Neural cell (in vitro differentiated cells): ENCODE results near the gene ZNF358. TPM values are rescaled to one million over a fixed set of nuclear protein-coding genes. Genes with fewer than 3 reads are reported as not detected.

Source experiments
- H2AFZ ChIP-seq: fragments of 200-600, 300-800 bp; sonication (generic), shearing (Covaris generic); 2 replicates; pipeline ENCODE4 v1.6.0; 2014; ENCODE audit warnings: low read depth, mild to moderate bottlenecking, antibody characterized with exemption, low read length, moderate library complexity
- H3F3A ChIP-seq: fragments of 200-600 bp; shearing (Covaris generic); 2 replicates; pipeline ENCODE4 v1.6.1; 2016; ENCODE audit warnings: mild to moderate bottlenecking, moderate library complexity, mixed read lengths, antibody characterized with exemption, low read length; ENCODE audit not compliant: insufficient read depth, poor library complexity, severe bottlenecking
- H3K27ac ChIP-seq: fragments of 200-600, 300-800 bp; sonication (generic), shearing (Covaris generic); 2 replicates; pipeline ENCODE4 v1.5.1; 2014; ENCODE audit warnings: mild to moderate bottlenecking, low read length, moderate library complexity
- H3K27me3 ChIP-seq: fragments of 300-800, 200-600 bp; sonication (generic), shearing (Covaris generic); 2 replicates; pipeline ENCODE4 v1.6.0; 2014; ENCODE audit warnings: mild to moderate bottlenecking, low read depth, low read length, moderate library complexity; ENCODE audit not compliant: insufficient read depth
- H3K36me3 ChIP-seq: fragments of 300-800, 200-600 bp; sonication (generic), shearing (Covaris generic); 2 replicates; pipeline ENCODE4 v1.5.1; 2014; ENCODE audit warnings: mild to moderate bottlenecking, antibody characterized with exemption, low read length, moderate library complexity; ENCODE audit not compliant: insufficient read depth
- H3K4me2 ChIP-seq: fragments of 300-800, 200-600 bp; sonication (generic), shearing (Covaris generic); 2 replicates; pipeline ENCODE4 v1.6.0; 2014; ENCODE audit warnings: mild to moderate bottlenecking, low read length
- H3K4me3 ChIP-seq: fragments of 300-800, 200-600 bp; sonication (generic), shearing (Covaris generic); 2 replicates; pipeline ENCODE4 v1.5.1; 2014; ENCODE audit warnings: mild to moderate bottlenecking, low read length, moderate library complexity
- H3K79me2 ChIP-seq: fragments of 200-600 bp; shearing (Covaris generic); replicated peaks from 2 replicates; pipeline ENCODE4 v1.6.0; 2014; ENCODE audit warnings: mild to moderate bottlenecking, low read length, moderate library complexity; ENCODE audit not compliant: insufficient read depth
- H3K9ac ChIP-seq: fragments of 300-800, 200-600 bp; sonication (generic), shearing (Covaris generic); 2 replicates; pipeline ENCODE4 v1.6.1; 2016; ENCODE audit warnings: mild to moderate bottlenecking, low read length, mixed read lengths
- H3K9me2 ChIP-seq: fragments of 200-600 bp; shearing (Covaris generic); 2 replicates; pipeline ENCODE4 v1.6.1; 2016; ENCODE audit warnings: mild to moderate bottlenecking, low read length, mixed read lengths; ENCODE audit not compliant: insufficient read depth
- H3K9me3 ChIP-seq: fragments of 200-600, 300-800 bp; sonication (generic), shearing (Covaris generic); 2 replicates; pipeline ENCODE4 v1.6.1; 2016; ENCODE audit warnings: mild to moderate bottlenecking, mixed run types, low read length, moderate library complexity, mixed read lengths
- H4K20me1 ChIP-seq: fragments of 200-600 bp; shearing (Covaris generic); 2 replicates; pipeline ENCODE4 v1.6.1; 2016; ENCODE audit warnings: mild to moderate bottlenecking, mixed run types; ENCODE audit not compliant: insufficient read depth
- EP300 ChIP-seq: fragments of 450-650 bp; conservative IDR thresholded peaks from 2 replicates; pipeline ENCODE4 v1.6.1; 2014; ENCODE audit warnings: antibody characterized with exemption, mild to moderate bottlenecking, moderate library complexity; ENCODE audit not compliant: poor library complexity, severe bottlenecking
- EZH2 ChIP-seq: fragments of 200-600, 300-800 bp; shearing (Covaris generic), sonication (generic); IDR thresholded peaks from 2 replicates; pipeline ENCODE4 v1.6.1; 2014; ENCODE audit warnings: antibody characterized with exemption, low read length, borderline replicate concordance, mild to moderate bottlenecking; ENCODE audit not compliant: insufficient read depth, poor library complexity, severe bottlenecking
- POLR2AphosphoS5 ChIP-seq: IDR thresholded peaks from 2 replicates; pipeline ENCODE4 v1.6.1; 2012
- TAF1 ChIP-seq: IDR thresholded peaks from 2 replicates; pipeline ENCODE4 v1.6.1; 2012; ENCODE audit warnings: low read depth
- polyA plus RNA-seq: library from polyadenylated mRNA; depleted of rRNA; stranded (reverse); fragments of >200 nt; gene quantifications from 2 replicates; pipeline ENCODE4 v1.2.3, GENCODE V29; 2014
- TF ChIP-seq, protein P1 (sequence below): fragments of 450-650 bp; IDR thresholded peaks from 2 replicates; pipeline ENCODE4 v1.5.1; 2014; ENCODE audit warnings: antibody characterized with exemption, mild to moderate bottlenecking, moderate library complexity; ENCODE audit not compliant: poor library complexity, severe bottlenecking
- TF ChIP-seq, protein P2 (sequence below): IDR thresholded peaks from 2 replicates; pipeline ENCODE4 v1.6.1; 2012; ENCODE audit warnings: borderline replicate concordance

ZNF358 gene
- polyA plus RNA-seq, 1 donor from 2014 or later: 22.0 TPM

DNA sequence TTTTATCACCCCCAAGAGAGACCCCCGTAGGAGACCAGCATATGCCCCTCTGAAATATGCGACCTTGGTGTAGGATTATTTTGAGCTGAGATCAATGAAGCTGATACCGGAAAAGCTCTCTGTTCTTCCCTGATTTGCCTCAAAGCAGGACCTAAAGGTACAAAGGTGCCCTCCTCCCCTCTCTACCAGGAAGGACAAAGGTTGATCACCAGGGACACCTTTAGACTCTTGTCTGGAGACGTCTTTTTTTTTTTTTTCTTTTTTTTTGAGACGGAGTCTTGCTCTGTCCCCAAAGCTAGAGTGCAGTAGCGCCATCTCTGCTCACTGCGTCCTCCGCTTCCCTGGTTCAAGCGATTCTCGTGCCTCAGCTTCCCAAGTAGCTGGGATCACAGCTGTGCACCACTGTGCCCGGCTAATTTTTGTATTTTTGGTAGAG lies 26.3 kb upstream of the ZNF358 start:
- no peak overlapping the region for H3K4me2 ChIP-seq
- H3K27ac ChIP-seq: peak overlapping the region; percentile 69
- no peaks in the 10 kb centered on the region for H3K9me3 ChIP-seq
- H2AFZ ChIP-seq: peak overlapping the region; percentile 69
- no peaks in the 10 kb centered on the region for H3K79me2 ChIP-seq
- H3K9me2 ChIP-seq: no peaks in the 10 kb centered on the region
- H3K27me3 ChIP-seq: no peaks in the 10 kb centered on the region
- H4K20me1 ChIP-seq: no peaks in the 10 kb centered on the region
- H3K9ac ChIP-seq: peak overlapping the region; percentile 64
- TF ChIP-seq EZH2 (no peak), TAF1 (no peak)
- TF ChIP-seq, protein P1, sequence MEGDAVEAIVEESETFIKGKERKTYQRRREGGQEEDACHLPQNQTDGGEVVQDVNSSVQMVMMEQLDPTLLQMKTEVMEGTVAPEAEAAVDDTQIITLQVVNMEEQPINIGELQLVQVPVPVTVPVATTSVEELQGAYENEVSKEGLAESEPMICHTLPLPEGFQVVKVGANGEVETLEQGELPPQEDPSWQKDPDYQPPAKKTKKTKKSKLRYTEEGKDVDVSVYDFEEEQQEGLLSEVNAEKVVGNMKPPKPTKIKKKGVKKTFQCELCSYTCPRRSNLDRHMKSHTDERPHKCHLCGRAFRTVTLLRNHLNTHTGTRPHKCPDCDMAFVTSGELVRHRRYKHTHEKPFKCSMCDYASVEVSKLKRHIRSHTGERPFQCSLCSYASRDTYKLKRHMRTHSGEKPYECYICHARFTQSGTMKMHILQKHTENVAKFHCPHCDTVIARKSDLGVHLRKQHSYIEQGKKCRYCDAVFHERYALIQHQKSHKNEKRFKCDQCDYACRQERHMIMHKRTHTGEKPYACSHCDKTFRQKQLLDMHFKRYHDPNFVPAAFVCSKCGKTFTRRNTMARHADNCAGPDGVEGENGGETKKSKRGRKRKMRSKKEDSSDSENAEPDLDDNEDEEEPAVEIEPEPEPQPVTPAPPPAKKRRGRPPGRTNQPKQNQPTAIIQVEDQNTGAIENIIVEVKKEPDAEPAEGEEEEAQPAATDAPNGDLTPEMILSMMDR: no peak
- TF ChIP-seq, protein P2, sequence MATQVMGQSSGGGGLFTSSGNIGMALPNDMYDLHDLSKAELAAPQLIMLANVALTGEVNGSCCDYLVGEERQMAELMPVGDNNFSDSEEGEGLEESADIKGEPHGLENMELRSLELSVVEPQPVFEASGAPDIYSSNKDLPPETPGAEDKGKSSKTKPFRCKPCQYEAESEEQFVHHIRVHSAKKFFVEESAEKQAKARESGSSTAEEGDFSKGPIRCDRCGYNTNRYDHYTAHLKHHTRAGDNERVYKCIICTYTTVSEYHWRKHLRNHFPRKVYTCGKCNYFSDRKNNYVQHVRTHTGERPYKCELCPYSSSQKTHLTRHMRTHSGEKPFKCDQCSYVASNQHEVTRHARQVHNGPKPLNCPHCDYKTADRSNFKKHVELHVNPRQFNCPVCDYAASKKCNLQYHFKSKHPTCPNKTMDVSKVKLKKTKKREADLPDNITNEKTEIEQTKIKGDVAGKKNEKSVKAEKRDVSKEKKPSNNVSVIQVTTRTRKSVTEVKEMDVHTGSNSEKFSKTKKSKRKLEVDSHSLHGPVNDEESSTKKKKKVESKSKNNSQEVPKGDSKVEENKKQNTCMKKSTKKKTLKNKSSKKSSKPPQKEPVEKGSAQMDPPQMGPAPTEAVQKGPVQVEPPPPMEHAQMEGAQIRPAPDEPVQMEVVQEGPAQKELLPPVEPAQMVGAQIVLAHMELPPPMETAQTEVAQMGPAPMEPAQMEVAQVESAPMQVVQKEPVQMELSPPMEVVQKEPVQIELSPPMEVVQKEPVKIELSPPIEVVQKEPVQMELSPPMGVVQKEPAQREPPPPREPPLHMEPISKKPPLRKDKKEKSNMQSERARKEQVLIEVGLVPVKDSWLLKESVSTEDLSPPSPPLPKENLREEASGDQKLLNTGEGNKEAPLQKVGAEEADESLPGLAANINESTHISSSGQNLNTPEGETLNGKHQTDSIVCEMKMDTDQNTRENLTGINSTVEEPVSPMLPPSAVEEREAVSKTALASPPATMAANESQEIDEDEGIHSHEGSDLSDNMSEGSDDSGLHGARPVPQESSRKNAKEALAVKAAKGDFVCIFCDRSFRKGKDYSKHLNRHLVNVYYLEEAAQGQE: no peak
- H3K4me3 ChIP-seq: peak overlapping the region; percentile 64
- no peaks in the 10 kb centered on the region for H3F3A ChIP-seq
- no peaks in the 10 kb centered on the region for H3K36me3 ChIP-seq

DNA sequence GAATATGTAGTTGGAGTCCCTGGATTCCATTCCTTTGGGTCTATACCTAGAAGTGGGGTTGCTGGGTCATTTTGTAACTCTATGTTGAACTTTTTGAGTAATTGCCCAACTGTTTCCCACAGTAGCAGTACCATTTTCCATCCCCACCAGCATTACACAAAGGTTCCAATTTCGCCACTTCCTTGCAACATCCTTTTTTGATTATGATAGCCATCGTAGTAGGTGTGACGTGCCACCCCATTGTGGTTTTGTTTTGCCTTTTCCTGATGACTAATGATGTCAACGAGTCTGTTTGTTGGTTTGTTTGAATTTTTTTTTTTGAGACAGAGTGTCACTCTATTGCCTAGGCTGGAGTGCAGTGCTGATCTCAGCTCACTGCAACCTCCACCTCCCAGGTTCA lies 23.8 kb upstream of the ZNF358 start:
- Histone ChIP-seq H3F3A (no peaks in the 10 kb centered on the region), H3K36me3 (no peaks in the 10 kb centered on the region), H2AFZ (no peak overlapping the region), H3K9me3 (no peaks in the 10 kb centered on the region), H3K79me2 (no peaks in the 10 kb centered on the region), H4K20me1 (no peaks in the 10 kb centered on the region), H3K27ac (no peak overlapping the region), H3K4me3 (no peak overlapping the region), H3K4me2 (no peak overlapping the region), H3K27me3 (no peaks in the 10 kb centered on the region), H3K9me2 (no peaks in the 10 kb centered on the region), H3K9ac (no peak overlapping the region)
- TF ChIP-seq EP300: no peak

DNA sequence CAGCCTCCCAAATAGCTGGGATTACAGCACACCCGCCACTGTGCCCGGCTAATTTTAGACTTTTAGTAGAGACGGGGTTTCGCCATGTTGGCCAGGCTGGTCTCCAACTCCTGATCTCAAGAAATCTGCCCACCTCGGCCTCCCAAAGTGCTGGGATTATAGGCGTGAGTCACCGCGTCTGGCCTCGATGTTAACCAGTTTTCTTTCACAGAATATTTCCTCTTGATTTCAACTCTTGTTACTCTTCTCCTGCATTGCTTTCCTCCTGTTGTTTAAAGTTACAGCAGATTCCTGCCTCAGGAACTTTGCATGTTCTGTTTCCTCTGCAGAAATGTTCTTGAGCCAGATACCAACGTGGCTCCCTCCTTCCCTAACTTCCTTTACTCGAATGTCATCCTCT lies 23.3 kb upstream of the ZNF358 start:
- Histone ChIP-seq H3K9ac (no peak overlapping the region), H3K27me3 (no peaks in the 10 kb centered on the region), H3K36me3 (no peaks in the 10 kb centered on the region), H3K27ac (no peak overlapping the region), H3K9me3 (no peaks in the 10 kb centered on the region), H3K4me3 (no peak overlapping the region), H3K79me2 (no peaks in the 10 kb centered on the region), H2AFZ (no peak overlapping the region), H3K9me2 (no peaks in the 10 kb centered on the region), H3F3A (no peaks in the 10 kb centered on the region), H4K20me1 (no peaks in the 10 kb centered on the region), H3K4me2 (no peak overlapping the region)
- no peak for TF ChIP-seq TAF1
- TF ChIP-seq POLR2AphosphoS5: no peak
- TF ChIP-seq, protein P1: no peak
- TF ChIP-seq EZH2: no peak
- TF ChIP-seq, protein P2: no peak
- TF ChIP-seq EP300: no peak
